Parathyroid adenoma (tissue), 2 donors: ENCODE measurements around the gene C1S.
"Not testable (repeated sequence)": the region's sequence is repeated elsewhere in the genome, so short reads cannot be mapped to it uniquely, and the experiment has no call there.

Experiments
- H2AFZ ChIP-seq: fragments of 300-600 bp; sonication (generic); one replicate; pipeline ENCODE4 v1.7.0; 2017; ENCODE audit warnings: antibody characterized with exemption, mild to moderate bottlenecking
- H3K27ac ChIP-seq: fragments of 300-600 bp; sonication (generic); one replicate; pipeline ENCODE4 v1.7.0; 2017
- H3K27me3 ChIP-seq: fragments of 300-600 bp; sonication (generic); one replicate; pipeline ENCODE4 v1.7.0; 2017; ENCODE audit warnings: low read length; ENCODE audit not compliant: control insufficient read depth, insufficient read depth
- H3K36me3 ChIP-seq: fragments of 300-600 bp; sonication (generic); one replicate; pipeline ENCODE4 v1.7.0; 2017; ENCODE audit warnings: low read length; ENCODE audit not compliant: control insufficient read depth, insufficient read depth
- H3K4me1 ChIP-seq: fragments of 300-600 bp; sonication (generic); one replicate; pipeline ENCODE4 v1.7.0; 2017; ENCODE audit warnings: control low read depth
- H3K4me2 ChIP-seq: fragments of 300-600 bp; sonication (generic); one replicate; pipeline ENCODE4 v1.7.0; 2017; ENCODE audit warnings: low read length
- H3K4me3 ChIP-seq: fragments of 300-600 bp; sonication (generic); one replicate; pipeline ENCODE4 v1.7.0; 2017; ENCODE audit warnings: low read depth, low read length
- H3K79me2 ChIP-seq: fragments of 300-600 bp; sonication (generic); one replicate; pipeline ENCODE4 v1.7.0; 2017; ENCODE audit warnings: control low read depth
- H3K9ac ChIP-seq: fragments of 300-600 bp; sonication (generic); one replicate; pipeline ENCODE4 v1.7.0; 2017; ENCODE audit warnings: mild to moderate bottlenecking
- H3K9me3 ChIP-seq: fragments of 300-600 bp; sonication (generic); one replicate; pipeline ENCODE4 v1.7.0; 2017; ENCODE audit warnings: low read length; ENCODE audit not compliant: control insufficient read depth
- TF ChIP-seq, protein P1 (sequence below): fragments of 300-600 bp; sonication (generic); IDR thresholded peaks from one replicate; pipeline ENCODE4 v1.7.0; 2017; ENCODE audit warnings: antibody characterized with exemption, mild to moderate bottlenecking
- donor health status: primary hyperparathyroidism.

C1S gene

DNA sequence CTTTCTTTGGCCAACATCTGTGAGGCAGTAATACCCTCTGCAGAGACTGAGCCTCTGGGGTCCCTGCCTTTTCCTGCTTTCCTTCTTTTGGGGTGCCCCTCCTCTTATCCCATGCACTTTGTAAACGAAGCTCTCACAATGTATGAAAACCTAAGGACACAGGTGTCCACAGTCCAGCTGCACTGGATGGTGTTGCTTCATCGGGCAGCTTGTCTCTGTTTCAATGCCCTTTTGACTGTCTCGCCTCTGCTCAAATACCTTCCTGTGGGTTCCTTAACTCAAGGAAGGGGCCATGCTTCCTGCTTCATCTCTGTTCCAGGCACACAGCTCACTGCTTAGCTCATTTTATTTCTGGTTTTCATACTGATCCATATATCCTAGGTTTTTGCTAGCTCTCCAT is 42.1 kb downstream of the C1S start:
- Histone ChIP-seq H3K4me2 (no peak overlapping the region), H3K4me1 (no peaks in the 10 kb centered on the region), H3K9me3 (peaks cover 2% of the 10 kb centered on the region), H3K27me3 (no peaks in the 10 kb centered on the region), H3K27ac (no peak overlapping the region), H3K4me3 (no peak overlapping the region), H2AFZ (no peak overlapping the region), H3K9ac (no peak overlapping the region), H3K36me3 (no peaks in the 10 kb centered on the region), H3K79me2 (peaks cover 4% of the 10 kb centered on the region)
- TF ChIP-seq, protein P1, sequence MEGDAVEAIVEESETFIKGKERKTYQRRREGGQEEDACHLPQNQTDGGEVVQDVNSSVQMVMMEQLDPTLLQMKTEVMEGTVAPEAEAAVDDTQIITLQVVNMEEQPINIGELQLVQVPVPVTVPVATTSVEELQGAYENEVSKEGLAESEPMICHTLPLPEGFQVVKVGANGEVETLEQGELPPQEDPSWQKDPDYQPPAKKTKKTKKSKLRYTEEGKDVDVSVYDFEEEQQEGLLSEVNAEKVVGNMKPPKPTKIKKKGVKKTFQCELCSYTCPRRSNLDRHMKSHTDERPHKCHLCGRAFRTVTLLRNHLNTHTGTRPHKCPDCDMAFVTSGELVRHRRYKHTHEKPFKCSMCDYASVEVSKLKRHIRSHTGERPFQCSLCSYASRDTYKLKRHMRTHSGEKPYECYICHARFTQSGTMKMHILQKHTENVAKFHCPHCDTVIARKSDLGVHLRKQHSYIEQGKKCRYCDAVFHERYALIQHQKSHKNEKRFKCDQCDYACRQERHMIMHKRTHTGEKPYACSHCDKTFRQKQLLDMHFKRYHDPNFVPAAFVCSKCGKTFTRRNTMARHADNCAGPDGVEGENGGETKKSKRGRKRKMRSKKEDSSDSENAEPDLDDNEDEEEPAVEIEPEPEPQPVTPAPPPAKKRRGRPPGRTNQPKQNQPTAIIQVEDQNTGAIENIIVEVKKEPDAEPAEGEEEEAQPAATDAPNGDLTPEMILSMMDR: no peak

DNA sequence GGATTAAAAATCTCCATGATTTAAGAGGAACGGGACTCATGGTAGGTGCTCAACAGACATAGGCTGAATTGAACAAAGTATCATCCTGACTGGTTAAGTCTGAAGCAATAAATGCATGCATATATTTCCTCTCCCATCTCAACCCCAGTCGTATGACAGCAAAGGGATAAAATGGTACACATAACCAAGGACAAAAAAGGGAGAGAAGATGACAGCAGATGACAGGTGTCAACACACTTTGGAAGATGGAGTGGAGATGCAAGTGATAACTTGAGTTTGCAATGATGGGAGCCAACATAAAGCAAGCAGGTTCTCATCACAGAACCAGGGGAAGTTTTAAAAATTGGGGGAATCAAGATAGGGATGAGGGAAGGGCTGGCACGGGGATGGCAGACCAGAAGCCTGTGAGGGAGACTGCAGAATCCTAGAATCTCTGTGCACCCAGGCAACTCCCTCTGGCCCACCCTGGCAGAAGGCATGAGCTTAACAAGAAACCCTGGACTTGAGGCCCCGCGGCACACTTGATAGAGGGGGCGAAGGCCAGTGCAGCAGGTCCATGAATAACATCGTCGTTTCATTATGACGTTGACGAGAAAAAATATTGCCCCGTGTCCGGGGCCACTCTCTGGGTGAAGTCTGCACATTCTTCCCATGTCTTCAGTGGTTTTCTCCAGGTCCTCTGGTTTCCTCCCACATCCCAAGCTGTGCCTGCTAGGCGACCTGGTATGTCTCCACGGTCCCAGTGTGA is 43.5 kb downstream of the C1S start:
- Histone ChIP-seq H3K79me2 (peaks cover 4% of the 10 kb centered on the region), H3K27me3 (no peaks in the 10 kb centered on the region), H3K27ac (no peak overlapping the region), H2AFZ (no peak overlapping the region), H3K4me2 (no peak overlapping the region), H3K4me1 (no peaks in the 10 kb centered on the region), H3K9me3 (peaks cover 2% of the 10 kb centered on the region), H3K9ac (no peak overlapping the region), H3K36me3 (no peaks in the 10 kb centered on the region), H3K4me3 (no peak overlapping the region)
- TF ChIP-seq, protein P1: no peak

DNA sequence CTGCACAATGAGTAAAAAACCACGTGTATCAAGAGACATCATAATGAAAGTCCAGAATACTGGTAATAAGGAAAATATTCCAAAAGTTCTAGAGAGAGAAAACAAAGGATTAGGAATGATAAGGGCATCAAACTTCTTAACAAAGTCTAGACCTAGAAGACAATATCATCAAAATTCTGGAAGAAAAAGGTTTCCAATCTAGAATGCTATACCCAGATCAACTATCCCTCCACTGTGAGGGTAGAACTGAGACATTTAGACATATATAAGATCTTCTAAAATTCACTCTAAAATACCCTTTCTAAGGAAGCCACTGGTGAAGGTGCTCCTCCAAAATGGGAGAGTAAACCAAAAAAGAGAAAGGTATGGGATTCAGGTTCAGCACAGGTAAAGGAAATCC is 45.6 kb downstream of the C1S start:
- TF ChIP-seq, protein P1: no peak
- Histone ChIP-seq H3K79me2 (peaks cover 4% of the 10 kb centered on the region), H3K9me3 (peaks cover 2% of the 10 kb centered on the region), H2AFZ (no peak overlapping the region), H3K4me1 (peaks cover 4% of the 10 kb centered on the region), H3K9ac (no peak overlapping the region), H3K27me3 (no peaks in the 10 kb centered on the region), H3K4me3 (no peak overlapping the region), H3K4me2 (no peak overlapping the region), H3K27ac (no peak overlapping the region), H3K36me3 (no peaks in the 10 kb centered on the region)

DNA sequence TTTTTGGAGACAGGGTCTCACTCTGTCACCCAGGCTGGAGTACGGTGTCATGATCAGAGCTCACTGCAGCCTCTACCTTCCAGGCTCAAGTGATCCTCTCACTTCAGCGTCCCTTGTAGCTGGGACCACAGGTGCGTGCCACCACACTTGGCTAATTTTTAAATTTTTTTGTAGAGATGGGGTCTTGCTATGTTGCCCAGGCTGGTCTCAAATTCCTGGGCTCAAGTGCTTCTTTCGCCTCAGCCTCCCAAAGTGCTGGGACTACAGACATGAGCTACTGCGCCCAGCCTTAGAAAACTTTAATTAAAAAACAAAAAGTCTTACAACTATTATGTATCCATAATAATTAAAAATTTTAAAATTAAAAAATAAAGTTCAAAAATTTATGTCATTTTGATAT is 46.7 kb downstream of the C1S start:
- H3K27me3 ChIP-seq, H3K9ac ChIP-seq, H3K79me2 ChIP-seq, H3K27ac ChIP-seq, H3K36me3 ChIP-seq, H3K4me1 ChIP-seq, H3K4me3 ChIP-seq, H2AFZ ChIP-seq, H3K4me2 ChIP-seq, H3K9me3 ChIP-seq: not testable (repeated sequence)

DNA sequence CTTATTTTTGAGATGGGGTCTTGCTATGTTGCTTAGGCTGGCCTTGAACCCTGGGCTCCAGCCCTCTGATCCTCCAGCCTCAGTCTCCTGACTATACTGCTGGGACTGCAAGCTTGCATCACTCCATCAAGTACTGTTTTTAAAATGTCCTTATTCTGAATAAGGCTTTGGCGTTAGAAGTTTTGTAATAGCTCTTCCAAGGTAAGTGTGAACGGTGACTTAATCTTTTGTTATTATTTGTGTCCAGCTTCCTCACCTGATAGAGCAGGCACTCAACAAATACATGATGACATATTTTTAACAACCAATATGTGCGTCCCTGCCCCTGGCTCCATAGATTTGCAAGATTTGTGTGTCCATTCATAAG is 47.1 kb downstream of the C1S start:
- Histone ChIP-seq H3K4me3 (peak overlapping the region; percentile 71), H3K9ac (no peak overlapping the region), H3K4me1 (peaks cover 4% of the 10 kb centered on the region), H3K9me3 (peaks cover 2% of the 10 kb centered on the region), H3K27me3 (no peaks in the 10 kb centered on the region), H3K27ac (peak overlapping the region; percentile 91), H2AFZ (peak overlapping the region; percentile 97), H3K36me3 (no peaks in the 10 kb centered on the region), H3K4me2 (peak overlapping the region; percentile 97), H3K79me2 (peaks cover 4% of the 10 kb centered on the region)
- TF ChIP-seq, protein P1: no peak
